Measurements from ENCODE around the gene ACKR3. TPM values are rescaled to one million over a fixed set of nuclear protein-coding genes. Genes with fewer than 3 reads are reported as not detected.

Gene ACKR3
- total RNA-seq, 2 experiments from 2014 or later = 3.6 TPM

DNA sequence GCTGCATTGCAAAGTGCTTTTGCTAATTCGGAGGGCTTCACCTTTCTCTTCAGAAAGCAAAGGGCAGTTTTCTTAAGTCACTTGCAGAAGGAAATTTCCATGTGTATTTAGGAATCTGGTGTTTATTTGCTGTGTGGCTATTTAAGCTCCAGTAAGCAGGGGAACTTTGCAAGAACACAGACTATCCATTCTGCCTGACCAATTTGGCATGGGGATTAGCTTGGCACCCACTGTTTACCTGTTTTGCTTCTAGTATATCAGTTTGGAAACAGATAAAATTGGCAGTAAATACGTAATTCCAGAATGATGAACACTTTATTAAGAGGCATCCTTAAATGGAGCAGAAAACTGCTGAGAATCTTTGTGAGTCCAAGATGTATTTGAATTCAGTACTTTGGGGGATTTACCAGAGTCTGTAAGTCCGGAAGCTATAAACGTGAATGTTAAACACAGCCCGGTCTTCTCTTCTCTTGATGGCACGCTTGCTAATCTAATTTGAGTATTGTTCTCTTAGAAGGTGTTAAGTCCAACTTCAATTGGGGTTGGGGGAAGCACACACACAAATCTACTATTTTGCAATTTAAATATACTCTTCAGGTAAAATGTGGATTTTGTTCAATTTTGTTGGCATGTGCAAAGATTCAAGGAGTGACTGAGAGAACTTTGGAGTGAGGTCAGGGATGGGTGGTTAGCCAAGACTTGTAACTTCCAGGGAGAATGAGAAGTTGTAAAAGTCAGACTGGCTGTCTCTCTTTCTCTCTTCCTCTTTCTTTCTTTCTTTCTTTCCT is 650 bp downstream of the ACKR3 start:
- no peak for ATAC-seq

DNA sequence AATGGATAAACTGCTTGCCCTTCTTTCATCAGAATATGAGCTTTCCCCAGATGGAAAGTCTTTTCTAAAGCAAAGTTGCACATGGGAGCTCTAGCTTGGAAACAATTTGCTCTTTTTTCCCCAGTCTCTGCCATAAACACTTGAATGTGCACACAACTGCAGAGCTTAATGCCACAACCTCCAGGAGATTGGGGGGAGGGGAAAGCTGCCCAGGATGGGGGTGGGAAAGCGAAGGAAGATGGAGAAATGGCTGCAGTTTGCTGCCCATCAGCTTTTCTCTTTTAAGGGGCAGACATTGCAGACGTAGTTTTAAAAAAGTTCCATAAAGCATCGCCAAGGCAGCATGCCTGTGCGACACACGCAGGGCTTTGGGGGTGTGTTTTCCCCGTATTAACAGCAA is 1.5 kb downstream of the ACKR3 start:
- POLR2A ChIA-PET = interaction anchor here (4.1 kb wide), 1 partner anchor 25 kb away, joined by 22 read pairs; no protein-coding TSS in a partner anchor
- Mint-ChIP-seq H3K27ac (no peak overlapping the region), H3K4me1 (ENCODE audit: low read depth) (peaks cover 34% of the 10 kb centered on the region), H3K9me3 (ENCODE audit: insufficient read depth) (no peaks in the 10 kb centered on the region), H3K36me3 (ENCODE audit: low read depth) (peaks cover 5% of the 10 kb centered on the region), H3K4me3 (no peak overlapping the region), H3K27me3 (ENCODE audit: low read depth) (no peaks in the 10 kb centered on the region)
- CTCF ChIA-PET = interaction anchor here (1.2 to 9.1 kb wide), 5 partner anchors 15 to 218 kb away, joined by 3 to 347 read pairs (median 32); a partner anchor contains a TSS
- DNase-seq (no peak), ATAC-seq (no peak)

More for the DNA sequence above, 650 bp downstream of the ACKR3 start:
- ChIA-PET CTCF (interaction anchor here (0.6 to 9.1 kb wide), 33 partner anchors 12 to 791 kb away, joined by 3 to 347 read pairs (median 5); partner anchors contain the start of gene COPS8), POLR2A (interaction anchor here (0.6 to 4.1 kb wide), 6 partner anchors 17 to 57 kb away, joined by 3 to 22 read pairs (median 4); no protein-coding TSS in a partner anchor)
- Mint-ChIP-seq H3K27me3 (ENCODE audit: low read depth) (no peaks in the 10 kb centered on the region), H3K9me3 (ENCODE audit: insufficient read depth) (no peaks in the 10 kb centered on the region), H3K36me3 (ENCODE audit: low read depth) (peaks cover 5% of the 10 kb centered on the region), H3K27ac (no peak overlapping the region), H3K4me1 (ENCODE audit: low read depth) (peaks cover 34% of the 10 kb centered on the region), H3K4me3 (no peak overlapping the region)
- DNase-seq = no peak

DNA sequence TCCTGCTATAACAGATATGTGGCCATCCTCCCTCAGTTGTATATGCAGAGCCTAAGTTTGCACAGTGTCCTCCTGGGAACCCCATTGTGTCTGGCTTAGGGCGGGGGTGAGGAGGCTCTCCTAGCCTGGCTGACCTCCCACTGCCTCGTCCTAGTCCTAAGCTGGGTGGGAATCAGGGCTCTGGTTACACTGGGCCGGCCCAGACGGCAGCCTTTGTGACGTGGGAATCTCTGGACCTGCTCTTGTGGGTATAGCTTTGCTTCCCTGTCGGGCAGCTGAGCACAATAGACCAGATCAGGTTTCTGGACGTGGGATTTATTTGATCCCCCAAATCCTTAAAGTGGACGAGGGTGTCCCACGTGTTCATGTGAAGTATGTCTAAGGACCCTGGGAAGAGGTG is 2.9 kb downstream of the ACKR3 start:
- no peaks in the 10 kb centered on the region for H3K9me3 Mint-ChIP-seq (ENCODE audit: insufficient read depth)
- POLR2A ChIA-PET = no interaction called here
- peaks cover 3% of the 10 kb centered on the region for H3K36me3 Mint-ChIP-seq (ENCODE audit: low read depth)
- no peaks in the 10 kb centered on the region for H3K27me3 Mint-ChIP-seq (ENCODE audit: low read depth)
- CTCF ChIA-PET = interaction anchor here (9.1 kb wide), 1 partner anchor 61 kb away, joined by 347 read pairs; a partner anchor contains a TSS
- DNase-seq (no peak), ATAC-seq (no peak)
- no peak overlapping the region for H3K4me3 Mint-ChIP-seq
- no peak overlapping the region for H3K27ac Mint-ChIP-seq
- H3K4me1 Mint-ChIP-seq (ENCODE audit: low read depth) = peaks cover 27% of the 10 kb centered on the region

DNA sequence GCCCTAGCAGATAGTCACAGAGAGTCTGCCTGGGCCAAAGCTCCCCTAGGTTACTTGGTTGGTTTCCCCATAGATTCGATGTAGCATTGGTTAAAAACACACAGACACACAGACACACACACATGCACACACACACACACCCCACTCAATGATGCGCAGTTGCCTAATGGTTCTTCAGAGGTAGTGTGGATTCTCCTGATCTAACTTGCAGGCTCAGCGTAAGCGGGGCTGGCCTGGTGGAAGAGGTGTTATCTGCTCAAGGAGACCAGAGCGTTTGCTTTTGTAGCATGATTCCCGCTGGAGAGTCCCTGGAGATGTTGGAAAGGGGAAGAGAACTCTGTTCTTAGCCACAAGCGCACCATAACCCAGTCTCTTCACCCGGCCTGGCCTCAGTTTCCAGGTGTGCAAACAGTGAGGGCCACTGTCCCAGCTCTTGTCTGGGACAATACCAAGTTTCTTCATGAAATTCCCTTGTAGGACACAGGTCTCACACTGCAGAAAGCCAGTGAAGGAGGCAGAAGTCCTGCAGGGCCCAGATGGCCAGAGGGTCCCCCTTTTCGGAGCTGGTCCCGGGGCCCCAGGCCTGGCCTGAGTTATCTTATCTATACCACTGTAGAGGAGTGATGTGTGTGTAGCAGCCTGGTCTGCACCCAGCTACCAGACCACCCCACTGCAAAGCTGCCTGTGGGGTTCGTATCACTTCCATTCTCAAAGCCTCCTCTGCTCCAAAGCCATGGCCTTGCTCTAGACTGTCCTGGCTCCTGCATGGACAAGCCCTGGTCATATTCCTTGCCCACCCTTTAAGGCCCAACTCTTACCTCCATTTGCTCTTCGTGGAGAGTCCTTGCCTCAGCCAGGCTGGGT is 3.7 kb downstream of the ACKR3 start:
- Mint-ChIP-seq H3K27ac (no peak overlapping the region), H3K36me3 (ENCODE audit: low read depth) (peaks cover 3% of the 10 kb centered on the region), H3K4me3 (no peak overlapping the region), H3K4me1 (ENCODE audit: low read depth) (peaks cover 22% of the 10 kb centered on the region), H3K27me3 (ENCODE audit: low read depth) (no peaks in the 10 kb centered on the region), H3K9me3 (ENCODE audit: insufficient read depth) (no peaks in the 10 kb centered on the region)
- DNase-seq (no peak), ATAC-seq (no peak)
- CTCF ChIA-PET = interaction anchor here (9.1 kb wide), 1 partner anchor 62 kb away, joined by 347 read pairs; a partner anchor contains a TSS
- POLR2A ChIA-PET = no interaction called here

DNA sequence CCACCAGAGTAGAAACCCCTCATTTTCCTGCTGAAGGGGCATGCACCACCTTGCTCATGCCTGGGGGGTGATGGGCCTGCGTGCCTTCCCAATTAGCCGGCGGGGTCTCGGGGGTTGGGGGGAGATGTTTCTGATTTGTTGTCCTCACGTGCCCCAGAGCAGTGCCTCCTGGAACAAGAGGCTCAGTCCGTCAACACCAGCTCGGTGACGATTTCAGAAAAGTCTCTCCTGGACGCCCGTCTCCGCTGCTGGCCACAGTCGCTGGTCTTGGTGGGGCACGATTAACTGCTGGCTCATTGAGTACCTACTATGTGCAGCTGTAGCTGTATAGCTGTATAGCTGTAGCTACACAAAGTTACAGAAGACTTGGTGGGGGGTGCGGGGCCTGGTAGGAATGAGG is 4.4 kb downstream of the ACKR3 start:
- DNase-seq (no peak), ATAC-seq (no peak)
- peaks cover 3% of the 10 kb centered on the region for H3K36me3 Mint-ChIP-seq (ENCODE audit: low read depth)
- peaks cover 17% of the 10 kb centered on the region for H3K4me1 Mint-ChIP-seq (ENCODE audit: low read depth)
- no peaks in the 10 kb centered on the region for H3K9me3 Mint-ChIP-seq (ENCODE audit: insufficient read depth)
- no peak overlapping the region for H3K27ac Mint-ChIP-seq
- no peak overlapping the region for H3K4me3 Mint-ChIP-seq
- ChIA-PET POLR2A (no interaction called here), CTCF (interaction anchor here (9.1 kb wide), 1 partner anchor 62 kb away, joined by 347 read pairs; a partner anchor contains a TSS)
- no peaks in the 10 kb centered on the region for H3K27me3 Mint-ChIP-seq (ENCODE audit: low read depth)

DNA sequence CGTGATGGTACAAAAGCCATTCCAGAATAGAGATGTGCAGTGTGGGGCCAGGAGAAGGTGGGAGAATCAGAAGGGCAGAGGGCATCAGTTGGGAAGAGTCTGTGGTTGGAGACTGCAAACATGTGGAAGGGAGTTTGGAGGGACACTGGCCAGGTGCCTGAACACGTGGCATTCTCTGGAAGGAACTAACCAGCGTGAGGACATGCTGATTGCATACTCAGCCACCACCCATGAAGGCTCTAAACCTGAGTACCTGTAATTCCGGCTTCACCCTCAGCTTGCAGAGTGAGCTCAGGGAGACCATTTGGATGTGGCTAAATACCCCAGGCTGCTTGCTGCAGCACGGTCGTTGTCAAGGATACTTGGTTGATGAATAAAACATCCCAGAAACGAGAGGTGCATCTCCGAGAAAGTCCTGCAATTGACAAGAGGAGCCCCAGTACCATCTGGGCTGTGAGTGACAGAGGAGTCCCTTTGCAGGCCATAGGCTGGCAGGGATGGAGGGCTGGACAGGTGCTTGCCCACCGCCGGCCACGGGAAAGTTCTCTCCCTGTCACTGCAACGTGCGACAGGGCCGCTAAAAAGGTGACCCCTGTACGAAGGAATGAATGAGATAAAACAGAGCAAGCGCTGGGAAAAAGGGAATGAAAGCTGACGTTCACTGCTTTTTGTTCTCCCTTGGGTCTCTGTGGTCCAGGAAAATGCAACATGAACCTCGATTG is 5.0 kb downstream of the ACKR3 start:
- ATAC-seq (no peak), DNase-seq (no peak)
- H3K4me3 Mint-ChIP-seq = no peak overlapping the region
- H3K9me3 Mint-ChIP-seq (ENCODE audit: insufficient read depth) = no peaks in the 10 kb centered on the region
- CTCF ChIA-PET = interaction anchor here (9.1 kb wide), 1 partner anchor 63 kb away, joined by 347 read pairs; a partner anchor contains a TSS
- POLR2A ChIA-PET = no interaction called here
- H3K36me3 Mint-ChIP-seq (ENCODE audit: low read depth) = peaks cover 3% of the 10 kb centered on the region
- no peak overlapping the region for H3K27ac Mint-ChIP-seq
- peaks cover 12% of the 10 kb centered on the region for H3K4me1 Mint-ChIP-seq (ENCODE audit: low read depth)
- H3K27me3 Mint-ChIP-seq (ENCODE audit: low read depth) = no peaks in the 10 kb centered on the region

DNA sequence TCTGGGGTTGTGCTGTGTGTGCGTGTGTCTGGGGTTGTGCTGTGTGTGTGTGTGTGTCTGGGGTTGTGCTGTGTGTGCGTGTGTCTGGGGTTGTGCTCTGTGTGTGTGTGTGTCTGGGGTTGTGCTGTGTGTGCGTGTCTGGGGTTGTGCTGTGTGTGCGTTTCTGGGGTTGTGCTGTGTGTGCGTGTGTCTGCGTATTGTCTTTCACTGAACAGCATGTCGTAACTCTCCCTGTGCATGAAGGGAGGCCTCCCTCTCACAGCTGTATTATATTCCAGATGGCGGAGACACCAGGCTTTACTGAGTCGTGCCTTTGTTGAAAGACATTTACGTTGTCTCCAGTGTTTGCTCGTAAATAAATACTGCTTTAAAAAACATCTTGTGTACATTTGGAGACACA is 5.9 kb downstream of the ACKR3 start:
- H3K4me3 Mint-ChIP-seq = no peak overlapping the region
- ChIA-PET CTCF (no interaction called here), POLR2A (no interaction called here)
- no peaks in the 10 kb centered on the region for H3K27me3 Mint-ChIP-seq (ENCODE audit: low read depth)
- ATAC-seq (no peak), DNase-seq (no peak)
- peaks cover 3% of the 10 kb centered on the region for H3K4me1 Mint-ChIP-seq (ENCODE audit: low read depth)
- no peak overlapping the region for H3K27ac Mint-ChIP-seq
- peaks cover 5% of the 10 kb centered on the region for H3K36me3 Mint-ChIP-seq (ENCODE audit: low read depth)
- H3K9me3 Mint-ChIP-seq (ENCODE audit: insufficient read depth) = no peaks in the 10 kb centered on the region

DNA sequence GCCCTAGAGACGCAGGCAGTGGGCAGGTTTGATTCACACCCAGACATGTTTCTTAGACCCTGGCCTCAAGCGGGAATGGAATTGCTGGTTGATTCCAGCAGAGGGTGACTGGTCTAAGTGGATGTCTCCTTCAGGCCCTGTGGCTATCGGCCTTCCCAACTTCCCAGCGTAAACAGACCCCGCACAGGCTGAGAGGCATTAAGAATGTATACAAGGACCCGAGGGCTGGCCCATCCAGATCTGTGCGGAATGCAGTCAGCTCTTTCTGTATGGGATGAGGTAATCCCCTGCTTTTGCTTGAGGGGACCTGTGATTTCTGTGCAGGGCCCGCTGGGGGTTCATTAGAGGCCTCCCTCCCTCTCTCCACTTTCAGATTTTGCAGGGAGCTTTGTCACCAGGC is 6.5 kb downstream of the ACKR3 start:
- Mint-ChIP-seq H3K4me3 (no peak overlapping the region), H3K36me3 (ENCODE audit: low read depth) (peaks cover 9% of the 10 kb centered on the region), H3K9me3 (ENCODE audit: insufficient read depth) (no peaks in the 10 kb centered on the region), H3K4me1 (ENCODE audit: low read depth) (no peaks in the 10 kb centered on the region), H3K27me3 (ENCODE audit: low read depth) (no peaks in the 10 kb centered on the region), H3K27ac (no peak overlapping the region)
- DNase-seq = no peak
- POLR2A ChIA-PET = no interaction called here
- CTCF ChIA-PET = interaction anchor here (1.1 kb wide), 1 partner anchor 63 kb away, joined by 4 read pairs; no protein-coding TSS in a partner anchor
- ATAC-seq = no peak

DNA sequence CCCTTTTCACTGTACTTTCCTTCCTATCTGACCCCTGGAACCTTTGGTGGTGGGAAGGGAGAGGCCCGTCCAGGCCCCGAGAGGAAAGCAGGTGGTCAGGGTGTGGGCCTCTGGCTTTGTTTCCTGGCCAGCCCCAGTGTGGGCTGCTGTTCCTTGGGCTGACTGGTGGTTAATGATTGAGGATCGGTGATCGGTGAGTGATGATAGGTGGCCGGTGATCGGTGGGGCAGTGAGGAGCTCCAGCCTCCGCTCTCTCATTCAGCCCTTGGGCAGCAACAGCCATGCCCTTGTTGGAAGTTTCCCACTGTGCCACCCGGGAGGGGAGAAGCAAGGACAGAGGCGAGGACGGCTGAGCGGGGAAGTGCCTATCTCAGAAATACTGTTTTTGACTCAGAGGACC is 7.3 kb downstream of the ACKR3 start:
- Mint-ChIP-seq H3K4me1 (ENCODE audit: low read depth) (no peaks in the 10 kb centered on the region), H3K4me3 (no peak overlapping the region), H3K36me3 (ENCODE audit: low read depth) (peaks cover 14% of the 10 kb centered on the region), H3K27me3 (ENCODE audit: low read depth) (no peaks in the 10 kb centered on the region), H3K27ac (no peak overlapping the region), H3K9me3 (ENCODE audit: insufficient read depth) (no peaks in the 10 kb centered on the region)
- no peak for ATAC-seq
- POLR2A ChIA-PET = no interaction called here
- CTCF ChIA-PET = interaction anchor here (1.1 kb wide), 1 partner anchor 63 kb away, joined by 4 read pairs; no protein-coding TSS in a partner anchor
- DNase-seq = no peak

DNA sequence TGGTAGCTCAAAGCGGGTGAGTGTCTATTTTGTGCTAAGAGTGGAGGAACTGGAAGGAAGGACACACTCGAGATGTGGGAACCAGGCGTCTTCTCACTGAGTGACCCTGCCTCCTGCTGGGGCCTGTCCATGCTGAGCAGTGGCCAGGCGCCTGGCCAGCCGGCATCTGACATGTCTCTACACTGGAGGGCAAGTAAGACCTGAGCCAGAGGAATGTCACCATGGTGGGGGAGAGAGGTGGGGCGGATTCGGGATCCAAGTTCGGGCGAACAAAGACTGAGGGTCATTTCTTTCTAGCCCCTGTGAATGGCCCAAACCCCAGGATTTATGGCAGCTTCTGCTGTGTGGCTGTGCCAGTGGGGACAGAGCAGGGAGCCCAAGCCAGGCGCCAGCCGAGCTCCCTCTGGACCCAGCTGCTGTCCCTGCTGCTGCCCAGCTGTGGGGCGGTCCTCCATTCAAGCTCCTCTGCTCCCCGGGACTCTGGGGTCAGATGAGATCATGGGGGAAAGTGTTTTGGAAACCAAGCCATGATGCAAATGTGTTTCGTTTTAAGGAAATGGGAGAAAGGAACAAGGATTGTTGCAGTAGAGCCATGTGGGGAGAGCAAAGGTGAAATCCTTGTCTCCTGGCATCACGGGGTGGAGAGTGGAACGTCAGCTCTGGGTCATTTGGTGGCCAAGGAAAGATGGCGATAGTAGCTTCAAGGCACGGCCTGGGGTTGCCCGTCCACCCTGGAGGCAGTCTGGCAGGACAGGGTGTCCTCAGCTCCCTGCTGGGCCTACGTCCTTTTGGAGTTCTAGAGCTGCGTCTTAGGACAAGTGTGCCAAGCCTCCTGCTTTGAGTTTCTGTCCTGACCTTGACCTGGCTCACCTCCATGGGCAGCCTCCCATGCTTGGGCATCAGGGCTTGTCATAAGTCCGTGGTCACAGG is 8.1 kb downstream of the ACKR3 start:
- H3K4me3 Mint-ChIP-seq = no peak overlapping the region
- DNase-seq (no peak), ATAC-seq (no peak)
- ChIA-PET POLR2A (no interaction called here), CTCF (interaction anchor here (0.6 kb wide), 1 partner anchor 66 kb away, joined by 3 read pairs; no protein-coding TSS in a partner anchor)
- H3K9me3 Mint-ChIP-seq (ENCODE audit: insufficient read depth) = no peaks in the 10 kb centered on the region
- no peaks in the 10 kb centered on the region for H3K4me1 Mint-ChIP-seq (ENCODE audit: low read depth)
- H3K27ac Mint-ChIP-seq = no peak overlapping the region
- no peaks in the 10 kb centered on the region for H3K27me3 Mint-ChIP-seq (ENCODE audit: low read depth)
- peaks cover 14% of the 10 kb centered on the region for H3K36me3 Mint-ChIP-seq (ENCODE audit: low read depth)

All from activated CD8-positive, alpha-beta T cell treated with anti-CD3 and anti-CD28 coated beads, Interleukin-2, amount 10 ng/mL, durations not matched to agents 7 days and 5 days (primary cell).